ENCODE measurements around the gene PACC1.
"Not testable (repeated sequence)": the region's sequence is repeated elsewhere in the genome, so short reads cannot be mapped to it uniquely, and the experiment has no call there.

The PACC1 gene

GRCh38 chr1:212328248-212328647 lies 86.4 kb downstream of the PACC1 start:
- no peak for DNase-seq (ENCODE audit: low read depth)

- DNase-seq (ENCODE audit: low read depth): no peak
Measured at GRCh38 chr1:212326541-212326940, 88.1 kb downstream of the PACC1 start.

GRCh38 chr1:212323066-212323465 lies 91.6 kb downstream of the PACC1 start:
- DNase-seq (ENCODE audit: low read depth): no peak

- not testable (repeated sequence) for DNase-seq (ENCODE audit: low read depth)
Measured at GRCh38 chr1:212321031-212321430, 93.7 kb downstream of the PACC1 start.

- no peak for DNase-seq (ENCODE audit: low read depth)
Measured at GRCh38 chr1:212317916-212318315, 96.8 kb downstream of the PACC1 start.

GRCh38 chr1:212315907-212316306 lies 98.8 kb downstream of the PACC1 start:
- DNase-seq (ENCODE audit: low read depth): no peak

GRCh38 chr1:212315184-212315583 lies 99.5 kb downstream of the PACC1 start:
- no peak for DNase-seq (ENCODE audit: low read depth)
